GM23248 (cell line): ENCODE results near the gene B3GAT3. TPM values are rescaled to one million over a fixed set of nuclear protein-coding genes. Genes with fewer than 3 reads are reported as not detected.
"Not testable (repeated sequence)": the region's sequence is repeated elsewhere in the genome, so short reads cannot be mapped to it uniquely, and the experiment has no call there.

Source experiments
- DNase-seq: peaks from one replicate; pipeline ENCODE4 v3.0.0-alpha.2; 2015
- H2AFZ ChIP-seq: fragments of 200-600 bp; sonication (generic); 2 replicates; pipeline ENCODE4 v1.6.1; 2016; ENCODE audit warnings: antibody characterized with exemption
- H3F3A ChIP-seq: fragments of 200-600 bp; sonication (generic); 2 replicates; pipeline ENCODE4 v1.6.1; 2016; ENCODE audit warnings: mild to moderate bottlenecking, antibody characterized with exemption, mixed run types; ENCODE audit not compliant: insufficient read depth
- H3K27ac ChIP-seq: fragments of 200-600 bp; sonication (generic); 2 replicates; pipeline ENCODE4 v1.5.1; 2016; ENCODE audit warnings: mild to moderate bottlenecking
- H3K27me3 ChIP-seq: fragments of 200-600 bp; sonication (generic); replicated peaks from 2 replicates; pipeline ENCODE4 v1.6.1; 2016; ENCODE audit warnings: mild to moderate bottlenecking; ENCODE audit not compliant: insufficient read depth
- H3K36me3 ChIP-seq: fragments of 200-600 bp; sonication (generic); 2 replicates; pipeline ENCODE4 v1.6.1; 2016; ENCODE audit warnings: low read depth, mild to moderate bottlenecking
- H3K4me1 ChIP-seq: fragments of 200-600 bp; sonication (generic); 2 replicates; pipeline ENCODE4 v1.6.1; 2016; ENCODE audit warnings: mild to moderate bottlenecking; ENCODE audit not compliant: insufficient read depth
- H3K4me2 ChIP-seq: fragments of 200-600 bp; sonication (generic); one replicate; pipeline ENCODE4 v1.6.1; 2016; ENCODE audit warnings: mild to moderate bottlenecking; ENCODE audit not compliant: unreplicated experiment
- H3K4me3 ChIP-seq: fragments of 200-600 bp; sonication (generic); 2 replicates; pipeline ENCODE4 v1.5.1; 2016; ENCODE audit warnings: mild to moderate bottlenecking
- H3K79me2 ChIP-seq: fragments of 200-600 bp; sonication (generic); 2 replicates; pipeline ENCODE4 v1.6.1; 2016; ENCODE audit warnings: mild to moderate bottlenecking; ENCODE audit not compliant: insufficient read depth
- H3K9ac ChIP-seq: fragments of 200-600 bp; sonication (generic); 2 replicates; pipeline ENCODE4 v1.6.1; 2016; ENCODE audit warnings: mild to moderate bottlenecking
- H3K9me2 ChIP-seq: fragments of 200-600 bp; sonication (generic); 2 replicates; pipeline ENCODE4 v1.6.1; 2016; ENCODE audit warnings: mixed run types, mild to moderate bottlenecking, moderate library complexity; ENCODE audit not compliant: insufficient read depth
- H3K9me3 ChIP-seq: fragments of 200-600 bp; sonication (generic); one replicate; pipeline ENCODE4 v1.6.1; 2017; ENCODE audit warnings: low read depth
- H4K20me1 ChIP-seq: fragments of 200-600 bp; sonication (generic); 2 replicates; pipeline ENCODE4 v1.6.0; 2016; ENCODE audit not compliant: insufficient read depth
- EZH2 ChIP-seq: fragments of 200-600 bp; sonication (generic); IDR thresholded peaks from 2 replicates; pipeline ENCODE4 v1.6.1; 2018; ENCODE audit warnings: antibody characterized with exemption, mild to moderate bottlenecking; ENCODE audit not compliant: insufficient read depth, poor library complexity, severe bottlenecking
- EZH2phosphoT487 ChIP-seq: fragments of 200-600 bp; sonication (generic); IDR thresholded peaks from 2 replicates; pipeline ENCODE4 v1.6.1; 2018; ENCODE audit warnings: antibody characterized with exemption, moderate library complexity, mild to moderate bottlenecking, low read depth; ENCODE audit not compliant: insufficient read depth
- WGBS, 2 experiments: methylation state at CpG; one replicate each; pipeline ENCODE4 v1.1.6; 2015 to 2017; ENCODE audit warnings: low lambda C conversion rate in 2 of 2, low coverage in 1 of 2; ENCODE audit errors: missing lambda C conversion rate in 2 of 2; 5-methylcytosine and 5-hydroxymethylcytosine counted together
- in situ Hi-C: fragments of 300-500 bp; cut with MboI; formaldehyde crosslinking; loops from 2 replicates; pipeline ENCODE4 v1.15.0; 2020
- polyA plus RNA-seq: library from polyadenylated mRNA; unstranded; fragments of >200 nt; fragmentation: Nextera tagmentation; extraction: Ambion mirVana; gene quantifications from 2 replicates; pipeline ENCODE4 v1.2.1, GENCODE V29; 2016
- total RNA-seq: library from RNA; depleted of rRNA; stranded (reverse); fragments of >200 nt; shearing (Covaris generic); gene quantifications from 2 replicates; pipeline ENCODE4 v1.2.3, GENCODE V29; 2014

B3GAT3 gene
- total and polyA plus RNA-seq, 2 experiments from 2014 or later: 35.6 to 44.2 TPM

DNA sequence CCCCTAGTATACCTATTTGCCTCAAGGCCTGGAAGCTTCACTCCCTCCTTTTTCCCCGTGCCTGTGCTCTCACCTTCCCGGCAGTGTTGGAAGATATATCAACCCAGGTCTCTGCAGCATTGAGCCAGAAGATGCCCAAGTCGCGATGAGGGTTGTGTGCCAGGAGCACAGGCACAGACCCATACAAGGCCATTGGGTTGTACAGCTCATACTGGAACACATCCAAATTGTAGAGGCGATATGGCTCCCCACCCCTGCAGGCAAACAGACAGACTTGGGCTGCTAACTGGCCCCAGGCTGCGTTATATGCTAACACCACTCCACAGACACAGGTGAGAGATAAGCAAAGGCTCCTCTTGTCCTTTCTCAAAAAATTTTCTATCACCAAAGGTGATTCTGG lies 10.7 kb upstream of the B3GAT3 start:
- no peak overlapping the region for H3K4me3 ChIP-seq
- WGBS, 2 experiments: 93% methylated on average over 6 of the region's 6 CpGs
- H3K9me2 ChIP-seq: no peaks in the 10 kb centered on the region
- no peak overlapping the region for H3K4me2 ChIP-seq
- TF ChIP-seq EZH2: no peak
- TF ChIP-seq EZH2phosphoT487: no peak
- H3F3A ChIP-seq: 0 out of 2 replicates have a peak, but pooled peaks cover 3% of the 10 kb centered on the region
- H3K27me3 ChIP-seq: no peaks in the 10 kb centered on the region
- no peak for DNase-seq
- H3K4me1 ChIP-seq: no peaks in the 10 kb centered on the region
- no peak overlapping the region for H3K9ac ChIP-seq
- no peaks in the 10 kb centered on the region for H4K20me1 ChIP-seq
- in situ Hi-C loops: no loop called here
- peaks cover 34% of the 10 kb centered on the region for H3K79me2 ChIP-seq
- H3K9me3 ChIP-seq: no peaks in the 10 kb centered on the region
- H2AFZ ChIP-seq: no peak overlapping the region
- H3K27ac ChIP-seq: no peak overlapping the region
- peaks cover 74% of the 10 kb centered on the region; the same call in 1 of the 2 replicates for H3K36me3 ChIP-seq

DNA sequence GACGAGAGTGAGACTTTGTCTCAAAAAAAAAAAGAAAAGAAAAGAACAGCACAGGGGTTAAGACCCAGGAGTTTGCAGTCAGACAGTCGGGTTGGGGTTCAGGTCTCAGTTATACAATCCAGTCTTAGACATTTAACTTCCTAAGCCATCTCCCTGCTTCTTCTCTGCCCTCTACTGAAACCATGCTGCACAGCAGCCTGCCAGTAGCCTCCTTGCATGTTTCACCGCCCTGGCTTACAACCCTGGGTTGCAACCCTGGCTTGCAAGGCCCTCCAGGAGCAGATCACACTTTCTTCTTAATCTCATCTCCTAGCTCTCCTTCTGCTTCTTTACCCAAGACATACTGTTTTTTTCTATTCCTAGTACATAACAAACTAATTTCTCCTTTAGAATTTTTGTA lies 5.9 kb upstream of the B3GAT3 start:
- Histone ChIP-seq H2AFZ (no peak overlapping the region), H3K4me1 (no peaks in the 10 kb centered on the region), H3K79me2 (no peaks in the 10 kb centered on the region), H3K4me2 (no peak overlapping the region), H3K36me3 (peaks cover 50% of the 10 kb centered on the region; the same call in 1 of the 2 replicates), H3K9me3 (no peaks in the 10 kb centered on the region), H3K9me2 (no peaks in the 10 kb centered on the region), H3K9ac (no peak overlapping the region), H3K4me3 (no peak overlapping the region), H3K27me3 (no peaks in the 10 kb centered on the region), H3K27ac (no peak overlapping the region), H3F3A (peaks cover 48% of the 10 kb centered on the region), H4K20me1 (no peaks in the 10 kb centered on the region)
- no peak for TF ChIP-seq EZH2phosphoT487
- TF ChIP-seq EZH2: no peak
- in situ Hi-C loops: no loop called here
- WGBS, 2 experiments: 59 to 68% methylated on average over 3 of the region's 3 CpGs
- peak; percentile 32 for DNase-seq

DNA sequence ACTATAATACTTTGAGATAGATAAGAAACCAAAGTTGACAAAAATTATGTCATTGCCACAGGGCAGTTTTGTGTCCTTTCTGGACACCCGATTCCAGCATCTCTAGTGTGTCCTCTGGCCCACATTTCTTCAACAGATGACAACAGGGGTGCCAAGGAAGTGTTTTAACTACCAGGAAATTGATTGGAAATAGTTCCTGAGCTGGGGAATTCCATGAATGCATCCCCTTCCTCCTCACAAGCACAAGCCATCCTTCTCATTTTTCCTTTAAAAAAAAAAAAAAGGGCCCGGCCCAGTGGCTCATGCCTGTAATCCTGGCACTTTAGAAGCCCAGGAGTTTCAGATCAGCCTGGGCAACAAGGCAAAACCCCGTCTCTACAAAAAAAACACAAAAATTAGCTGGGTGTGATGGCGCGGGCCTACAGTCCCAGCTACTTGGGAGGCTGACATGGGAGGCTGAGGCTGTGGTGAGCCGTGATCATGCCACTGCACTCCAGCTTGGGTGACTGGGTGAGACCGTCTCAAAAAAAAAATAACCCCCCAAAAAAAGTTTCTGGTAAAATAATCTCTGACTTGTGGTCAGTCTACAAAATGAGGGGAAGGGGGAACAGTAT lies 797 bp upstream of the B3GAT3 start:
- Histone ChIP-seq H3K4me2 (peak overlapping the region; percentile 40), H3K27me3 (no peaks in the 10 kb centered on the region), H3F3A (peaks cover 62% of the 10 kb centered on the region), H3K9me2 (no peaks in the 10 kb centered on the region), H3K4me3 (peak overlapping the region; percentile 90), H3K9ac (peak overlapping the region; percentile 81), H3K79me2 (peaks cover 29% of the 10 kb centered on the region), H4K20me1 (no peaks in the 10 kb centered on the region), H3K9me3 (no peaks in the 10 kb centered on the region), H3K4me1 (peaks cover 18% of the 10 kb centered on the region), H3K27ac (peak overlapping the region; percentile 98), H2AFZ (peak overlapping the region; percentile 57), H3K36me3 (peaks cover 18% of the 10 kb centered on the region; the same call in 1 of the 2 replicates)
- in situ Hi-C loops: no loop called here
- no peak for DNase-seq
- TF ChIP-seq EZH2 (no peak), EZH2phosphoT487 (no peak)
- 77 to 80% methylated on average over 7 of the region's 7 CpGs for WGBS, 2 experiments

DNA sequence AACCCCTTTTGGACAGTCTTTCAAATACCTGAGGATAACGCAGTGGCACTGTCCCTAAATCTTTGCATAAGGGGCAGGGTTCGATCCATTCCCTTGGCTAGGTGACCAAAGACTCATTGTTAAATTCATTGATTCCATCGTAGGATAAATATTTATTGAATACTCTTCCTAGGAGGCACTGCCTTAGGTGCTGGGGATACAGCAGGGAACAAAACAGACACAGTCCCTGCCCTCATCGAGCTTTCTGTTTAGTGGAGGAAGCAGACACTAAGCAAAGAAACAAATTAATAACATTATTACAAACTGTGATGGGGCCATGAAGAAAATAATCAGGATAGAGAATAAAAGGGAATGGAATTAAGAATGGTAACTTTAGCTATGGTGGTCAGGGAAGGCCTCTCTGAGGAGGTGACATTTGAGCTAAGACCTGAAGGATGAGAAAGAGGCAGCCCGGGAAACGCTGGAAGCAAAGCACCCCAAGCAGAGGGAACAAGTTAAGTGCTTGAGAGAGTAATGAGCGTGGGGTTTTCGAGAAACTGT lies 689 bp downstream of the B3GAT3 start:
- in situ Hi-C loops: no loop called here
- TF ChIP-seq EZH2phosphoT487 (no peak), EZH2 (no peak)
- Histone ChIP-seq H3K4me1 (peaks cover 18% of the 10 kb centered on the region), H3K27ac (peak overlapping the region; percentile 98), H3K9ac (peak overlapping the region; percentile 81), H3K4me3 (peak overlapping the region; percentile 90), H3K27me3 (no peaks in the 10 kb centered on the region), H3K4me2 (peak overlapping the region; percentile 90), H3K79me2 (peaks cover 29% of the 10 kb centered on the region), H3K9me3 (no peaks in the 10 kb centered on the region), H2AFZ (peak overlapping the region; percentile 84), H3K9me2 (no peaks in the 10 kb centered on the region), H3K36me3 (peaks cover 6% of the 10 kb centered on the region; the same call in 1 of the 2 replicates), H3F3A (peaks cover 50% of the 10 kb centered on the region), H4K20me1 (no peaks in the 10 kb centered on the region)
- 28% methylated on average over 8 of the region's 8 CpGs for WGBS, 2 experiments
- no peak for DNase-seq

DNA sequence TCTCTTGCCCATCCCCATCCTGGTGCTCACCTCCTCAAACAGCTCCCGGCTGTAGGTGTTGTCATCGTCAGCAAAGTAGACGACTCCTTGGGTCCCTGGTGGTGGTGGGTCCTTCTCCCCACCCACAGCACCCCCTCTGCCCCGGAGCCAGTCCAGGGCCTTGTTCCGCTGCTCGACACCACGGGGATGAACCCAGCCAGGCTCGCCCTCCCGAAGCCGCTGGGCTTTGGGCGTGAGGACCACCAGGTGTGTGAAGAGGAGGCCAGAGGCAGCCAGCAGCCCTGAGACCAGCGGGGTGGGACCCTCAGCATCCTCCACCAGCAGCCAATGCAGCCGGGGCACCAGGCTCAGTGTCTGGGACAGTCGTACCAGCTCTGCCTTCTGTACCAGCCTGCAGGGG lies 4.8 kb downstream of the B3GAT3 start:
- H3K36me3 ChIP-seq, H3K27ac ChIP-seq, H3K9ac ChIP-seq, H3K9me2 ChIP-seq, DNase-seq, H2AFZ ChIP-seq, H3K4me2 ChIP-seq, H3K4me3 ChIP-seq, in situ Hi-C loops, H4K20me1 ChIP-seq, H3K9me3 ChIP-seq, H3K27me3 ChIP-seq: not testable (repeated sequence)
- peaks cover 29% of the 10 kb centered on the region for H3K79me2 ChIP-seq
- H3F3A ChIP-seq: peaks cover 20% of the 10 kb centered on the region
- 91 to 93% methylated on average over 13 to 14 of the region's 14 CpGs for WGBS, 2 experiments
- peaks cover 14% of the 10 kb centered on the region; the same call in 1 of the 2 replicates for H3K4me1 ChIP-seq
